ENCODE results near the gene STK11IP. TPM values are rescaled to one million over a fixed set of nuclear protein-coding genes. Genes with fewer than 3 reads are reported as not detected.

STK11IP gene
- total and polyA plus RNA-seq, 2 of the 13 experiments (the other 11 are each of a cell fraction or from before 2014, with no cell fraction given), result 12.8 to 24.0 TPM

DNA sequence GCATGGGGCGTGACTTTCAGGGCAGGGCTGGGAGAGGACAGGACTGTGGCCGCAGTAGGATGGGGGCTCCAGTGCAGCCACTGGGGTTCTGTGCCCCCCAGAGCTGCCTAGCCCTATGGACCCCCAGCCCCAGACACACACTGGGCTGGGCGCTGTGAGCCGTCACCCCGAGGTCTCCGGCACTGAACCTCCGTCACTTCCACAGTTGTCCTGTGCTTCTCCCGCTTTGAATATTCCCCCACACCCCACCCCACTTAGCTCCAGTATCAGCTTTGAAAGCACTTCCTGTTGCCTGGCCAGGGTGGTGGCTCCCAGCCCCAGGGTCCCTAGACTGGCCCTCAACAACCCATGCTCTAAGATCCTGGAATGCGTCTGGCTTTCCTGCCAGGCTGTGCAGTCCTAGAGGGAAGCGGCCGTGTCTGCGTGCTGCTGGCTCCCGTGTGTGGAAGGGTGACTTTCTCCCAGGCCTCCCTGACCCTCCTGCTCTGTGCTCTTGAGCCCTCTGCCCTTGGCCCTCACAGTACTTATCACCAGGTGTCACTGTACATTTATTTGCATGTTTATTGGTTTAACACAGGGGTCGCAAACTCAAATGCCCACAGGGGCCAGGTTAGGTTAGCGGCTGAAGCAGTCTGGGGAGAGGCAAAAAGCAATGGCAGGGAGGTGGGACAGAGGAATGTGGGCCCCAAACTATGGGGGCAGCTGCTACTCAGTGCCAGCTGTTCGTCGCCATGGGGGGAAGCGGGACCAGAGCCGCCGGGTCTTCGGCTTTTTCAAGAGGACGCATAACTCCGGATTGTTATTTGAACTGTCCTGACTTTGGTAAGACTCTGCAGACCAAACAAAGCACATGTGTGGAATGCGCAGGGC, 36.2 kb upstream of the STK11IP start (continued):
- TF ChIP-seq ZNF121 (CRISPR knock-in tag; IDR thresholded peaks at IDR 0.05) (no peak), SAFB2 (CRISPR knock-in tag; IDR thresholded peaks at IDR 0.05; ENCODE audit: borderline replicate concordance, low read depth) (no peak), THAP7 (CRISPR knock-in tag; IDR thresholded peaks at IDR 0.05) (no peak), ZNF292 (CRISPR knock-in tag; IDR thresholded peaks at IDR 0.05; ENCODE audit: borderline replicate concordance, low read depth) (no peak), NONO (IDR thresholded peaks at IDR 0.05) (no peak), NONO (CRISPR knock-in tag; conservative IDR thresholded peaks at IDR 0.05) (peak; percentile 43; the same call in 1 of the 2 replicates), ZBTB4 (CRISPR knock-in tag; IDR thresholded peaks at IDR 0.05; ENCODE audit: borderline replicate concordance) (peak; percentile 26; the same call in 1 of the 2 replicates), THAP8 (CRISPR knock-in tag; IDR thresholded peaks at IDR 0.05; ENCODE audit: borderline replicate concordance) (no peak), DNMT1 (CRISPR knock-in tag; IDR thresholded peaks at IDR 0.05) (no peak), ZSCAN20 (CRISPR knock-in tag; IDR thresholded peaks at IDR 0.05; ENCODE audit: borderline replicate concordance) (no peak), ZHX2 (IDR thresholded peaks at IDR 0.05; ENCODE audit: low read depth) (peak; percentile 21; the same call in 1 of the 2 replicates), ZHX2 (CRISPR knock-in tag; IDR thresholded peaks at IDR 0.05; ENCODE audit: borderline replicate concordance) (no peak), ZNF572 (CRISPR knock-in tag; IDR thresholded peaks at IDR 0.05) (no peak), ZNF326 (CRISPR knock-in tag; IDR thresholded peaks at IDR 0.05; ENCODE audit: borderline replicate concordance) (no peak), HMG20B (CRISPR knock-in tag; conservative IDR thresholded peaks at IDR 0.05) (no peak), ZNF510 (CRISPR knock-in tag; IDR thresholded peaks at IDR 0.05; ENCODE audit: low read depth) (no peak), MEIS2 (CRISPR knock-in tag; IDR thresholded peaks at IDR 0.05) (no peak), TEAD2 (CRISPR knock-in tag; IDR thresholded peaks at IDR 0.05) (no peak), HCFC1 (IDR thresholded peaks at IDR 0.05; ENCODE audit: low read depth, low read length) (no peak)

Measured in HepG2 (cell line).